H9 (cell line): ENCODE measurements around the gene DPH1. TPM values are rescaled to one million over a fixed set of nuclear protein-coding genes. Genes with fewer than 3 reads are reported as not detected.

Experiments
- DNase-seq: peaks from one replicate; pipeline ENCODE4 v3.0.0-alpha.2; 2017
- H2AFZ ChIP-seq: one replicate; pipeline ENCODE4 v1.6.1; 2013; ENCODE audit warnings: mild to moderate bottlenecking, low read length, control low read depth, moderate library complexity
- H2AK5ac ChIP-seq: 2 replicates; pipeline ENCODE4 v1.6.1; 2013; ENCODE audit warnings: low read length, control low read depth, mixed read lengths; ENCODE audit not compliant: insufficient read length
- H2BK120ac ChIP-seq: one replicate; pipeline ENCODE4 v1.6.1; 2013; ENCODE audit warnings: low read depth, mild to moderate bottlenecking, low read length, control low read depth, inconsistent platforms; ENCODE audit not compliant: poor library complexity, severe bottlenecking
- H2BK12ac ChIP-seq: 2 replicates; pipeline ENCODE4 v1.6.1; 2013; ENCODE audit warnings: low read length, control low read depth, mixed read lengths, low read depth; ENCODE audit not compliant: insufficient read length
- H2BK15ac ChIP-seq: 2 replicates; pipeline ENCODE4 v1.6.1; 2013; ENCODE audit warnings: low read depth, low read length, control low read depth
- H2BK20ac ChIP-seq: one replicate; pipeline ENCODE4 v1.6.1; 2013; ENCODE audit warnings: low read depth, mild to moderate bottlenecking, low read length, control low read depth, inconsistent platforms; ENCODE audit not compliant: poor library complexity, severe bottlenecking
- H2BK5ac ChIP-seq: 2 replicates; pipeline ENCODE4 v1.6.1; 2013; ENCODE audit warnings: low read length, control low read depth, mixed read lengths; ENCODE audit not compliant: insufficient read length
- H3K14ac ChIP-seq: 2 replicates; pipeline ENCODE4 v1.6.1; 2013; ENCODE audit warnings: low read length, control low read depth; ENCODE audit not compliant: insufficient read depth
- H3K18ac ChIP-seq: 2 replicates; pipeline ENCODE4 v1.6.1; 2013; ENCODE audit warnings: low read depth, mild to moderate bottlenecking, mixed read lengths, low read length, control low read depth; ENCODE audit not compliant: insufficient read length
- H3K23ac ChIP-seq: 2 replicates; pipeline ENCODE4 v1.6.1; 2013; ENCODE audit warnings: low read length, control low read depth, mixed read lengths, low read depth; ENCODE audit not compliant: insufficient read length
- H3K23me2 ChIP-seq: 2 replicates; pipeline ENCODE4 v1.6.1; 2013; ENCODE audit warnings: low read depth, mild to moderate bottlenecking, mixed read lengths, low read length, control low read depth; ENCODE audit not compliant: insufficient read length, poor library complexity, severe bottlenecking
- H3K27ac ChIP-seq: 2 replicates; pipeline ENCODE4 v1.5.1; 2013; ENCODE audit warnings: low read length, control low read depth, mixed read lengths, low read depth; ENCODE audit not compliant: insufficient read length
- H3K27me3 ChIP-seq: 2 replicates; pipeline ENCODE4 v1.6.1; 2013; ENCODE audit warnings: low read length, control low read depth, inconsistent platforms; ENCODE audit not compliant: insufficient read depth
- H3K4ac ChIP-seq: 2 replicates; pipeline ENCODE4 v1.6.1; 2013; ENCODE audit warnings: low read depth, mild to moderate bottlenecking, control low read depth, inconsistent platforms, low read length, moderate library complexity
- H3K4me1 ChIP-seq: 2 replicates; pipeline ENCODE4 v1.6.1; 2013; ENCODE audit warnings: low read length, control low read depth, inconsistent platforms; ENCODE audit not compliant: insufficient read depth
- H3K4me2 ChIP-seq: 2 replicates; pipeline ENCODE4 v1.6.1; 2013; ENCODE audit warnings: low read length, control low read depth, mixed read lengths; ENCODE audit not compliant: insufficient read length, insufficient read depth
- H3K56ac ChIP-seq: 2 replicates; pipeline ENCODE4 v1.6.1; 2013; ENCODE audit warnings: low read depth, mild to moderate bottlenecking, mixed read lengths, low read length, control low read depth; ENCODE audit not compliant: insufficient read length
- H3K79me1 ChIP-seq: 2 replicates; pipeline ENCODE4 v1.6.1; 2013; ENCODE audit warnings: low read depth, mild to moderate bottlenecking, moderate library complexity, low read length, control low read depth, inconsistent platforms; ENCODE audit not compliant: insufficient read depth, poor library complexity, severe bottlenecking
- H3K79me2 ChIP-seq: 2 replicates; pipeline ENCODE4 v1.6.1; 2013; ENCODE audit warnings: low read length, control low read depth, inconsistent platforms; ENCODE audit not compliant: insufficient read depth
- H3K9ac ChIP-seq: 2 replicates; pipeline ENCODE4 v1.6.1; 2013; ENCODE audit warnings: low read length, control low read depth, mixed read lengths; ENCODE audit not compliant: insufficient read length; ENCODE audit errors: extremely low read depth
- H3K9me3 ChIP-seq: one replicate; pipeline ENCODE4 v1.6.1; 2013; ENCODE audit warnings: low read depth, low read length, inconsistent platforms; ENCODE audit not compliant: control insufficient read depth
- H3T11ph ChIP-seq: one replicate; pipeline ENCODE4 v1.6.1; 2013; ENCODE audit warnings: mild to moderate bottlenecking, low read length, control low read depth, inconsistent platforms
- H4K20me1 ChIP-seq: one replicate; pipeline ENCODE4 v1.6.1; 2013; ENCODE audit not compliant: control insufficient read depth, insufficient read length, insufficient read depth
- H4K5ac ChIP-seq: 2 replicates; pipeline ENCODE4 v1.6.1; 2013; ENCODE audit warnings: low read depth, mild to moderate bottlenecking, mixed read lengths, low read length, control low read depth; ENCODE audit not compliant: insufficient read length
- H4K8ac ChIP-seq: replicated peaks from 2 replicates; pipeline ENCODE4 v1.6.1; 2013; ENCODE audit warnings: low read length, control low read depth, mixed read lengths, low read depth; ENCODE audit not compliant: insufficient read length
- H4K91ac ChIP-seq: 2 replicates; pipeline ENCODE4 v1.6.1; 2013; ENCODE audit warnings: low read depth, mild to moderate bottlenecking, moderate library complexity, mixed read lengths, low read length, control low read depth; ENCODE audit not compliant: insufficient read length
- H3K27ac Mint-ChIP-seq, 3 experiments: 2 replicates in 2 of 3; 3 replicates in 1 of 3; pipeline ENCODE4 v1.8.0; 2020 to 2021; ENCODE audit warnings: mixed read lengths in 3 of 3, mild to moderate bottlenecking in 1 of 3, moderate library complexity in 1 of 3
- H3K27me3 Mint-ChIP-seq: 2 replicates; pipeline ENCODE4 v1.8.0; 2021; ENCODE audit warnings: low read depth, mild to moderate bottlenecking, moderate library complexity, mixed read lengths
- H3K36me3 Mint-ChIP-seq, 3 experiments: 2 replicates in 2 of 3; 3 replicates in 1 of 3; pipeline ENCODE4 v1.8.0; 2020 to 2021; ENCODE audit warnings: low read depth in 3 of 3, mixed read lengths in 3 of 3; ENCODE audit not compliant: insufficient read depth in 1 of 3
- H3K4me1 Mint-ChIP-seq, 2 experiments: 2 replicates each; pipeline ENCODE4 v1.8.0; 2020; ENCODE audit warnings: mixed read lengths in 2 of 2
- H3K4me3 Mint-ChIP-seq, 2 experiments: 2 replicates in 1 of 2; 3 replicates in 1 of 2; pipeline ENCODE4 v1.8.0; 2020 to 2021; ENCODE audit warnings: mild to moderate bottlenecking in 2 of 2, mixed read lengths in 2 of 2, moderate library complexity in 1 of 2
- H3K9me3 Mint-ChIP-seq, 2 experiments: 2 replicates in 1 of 2; 3 replicates in 1 of 2; pipeline ENCODE4 v1.8.0; 2020; ENCODE audit warnings: mild to moderate bottlenecking in 2 of 2, mixed read lengths in 2 of 2, moderate library complexity in 1 of 2
- WGBS: extraction: QIAGEN DNeasy Blood & Tissue Kit; methylation state at CpG from one replicate; pipeline ENCODE4 v1.1.7; 2013; ENCODE audit warnings: missing lambda C conversion rate, low lambda C conversion rate, mixed read lengths; ENCODE audit not compliant: insufficient read length; ENCODE audit errors: extremely low coverage; 5-methylcytosine and 5-hydroxymethylcytosine counted together
- total RNA-seq: library from RNA; stranded (reverse); gene quantifications from 2 replicates; pipeline ENCODE4 v1.2.1, GENCODE V29; 2021
- TF ChIP-seq, protein P1 (sequence below): fragments of 200-600 bp; sonication (generic); conservative IDR thresholded peaks from 3 replicates; pipeline ENCODE4 v1.8.0; 2021; ENCODE audit warnings: antibody characterized with exemption, mild to moderate bottlenecking

DPH1 gene
- total RNA-seq, 1 experiment from 2014 or later = 27.5 TPM

- Histone ChIP-seq H2BK12ac (no peak overlapping the region), H2AK5ac (no peak overlapping the region), H2BK20ac (no peak overlapping the region), H2BK120ac (no peak overlapping the region), H4K91ac (no peak overlapping the region), H3K9me3 (no peaks in the 10 kb centered on the region), H2BK15ac (no peak overlapping the region), H3K27me3 (no peaks in the 10 kb centered on the region), H3K79me1 (no peaks in the 10 kb centered on the region), H4K8ac (no peak overlapping the region), H4K5ac (no peak overlapping the region), H3K56ac (no peak overlapping the region), H3K9ac (no peak overlapping the region), H2BK5ac (no peak overlapping the region), H3K14ac (no peak overlapping the region), H3K4me2 (no peak overlapping the region), H4K20me1 (peaks cover 2% of the 10 kb centered on the region), H3K23ac (no peak overlapping the region), H3K4me1 (peaks cover 3% of the 10 kb centered on the region; the same call in 1 of the 2 replicates), H3K18ac (no peak overlapping the region), H3K4ac (no peak overlapping the region), H2AFZ (no peak overlapping the region), H3K27ac (no peak overlapping the region), H3K79me2 (no peaks in the 10 kb centered on the region), H3T11ph (no peak overlapping the region), H3K23me2 (no peaks in the 10 kb centered on the region)
- no peak for DNase-seq
- no CpG with 5 or more reads among the region's 6 CpGs for WGBS
- H3K36me3 Mint-ChIP-seq = peaks cover 3 to 47% (median 22%) of the 10 kb centered on the region in 3 experiments
- H3K27me3 Mint-ChIP-seq = no peaks in the 10 kb centered on the region
- TF ChIP-seq, protein P1, sequence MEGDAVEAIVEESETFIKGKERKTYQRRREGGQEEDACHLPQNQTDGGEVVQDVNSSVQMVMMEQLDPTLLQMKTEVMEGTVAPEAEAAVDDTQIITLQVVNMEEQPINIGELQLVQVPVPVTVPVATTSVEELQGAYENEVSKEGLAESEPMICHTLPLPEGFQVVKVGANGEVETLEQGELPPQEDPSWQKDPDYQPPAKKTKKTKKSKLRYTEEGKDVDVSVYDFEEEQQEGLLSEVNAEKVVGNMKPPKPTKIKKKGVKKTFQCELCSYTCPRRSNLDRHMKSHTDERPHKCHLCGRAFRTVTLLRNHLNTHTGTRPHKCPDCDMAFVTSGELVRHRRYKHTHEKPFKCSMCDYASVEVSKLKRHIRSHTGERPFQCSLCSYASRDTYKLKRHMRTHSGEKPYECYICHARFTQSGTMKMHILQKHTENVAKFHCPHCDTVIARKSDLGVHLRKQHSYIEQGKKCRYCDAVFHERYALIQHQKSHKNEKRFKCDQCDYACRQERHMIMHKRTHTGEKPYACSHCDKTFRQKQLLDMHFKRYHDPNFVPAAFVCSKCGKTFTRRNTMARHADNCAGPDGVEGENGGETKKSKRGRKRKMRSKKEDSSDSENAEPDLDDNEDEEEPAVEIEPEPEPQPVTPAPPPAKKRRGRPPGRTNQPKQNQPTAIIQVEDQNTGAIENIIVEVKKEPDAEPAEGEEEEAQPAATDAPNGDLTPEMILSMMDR = no peak
- no peak overlapping the region for H3K27ac Mint-ChIP-seq
- H3K4me1 Mint-ChIP-seq = peaks cover 38 to 42% of the 10 kb centered on the region in 2 experiments
- no peaks in the 10 kb centered on the region for H3K9me3 Mint-ChIP-seq
- H3K4me3 Mint-ChIP-seq = no peak overlapping the region
Measured at GRCh38 chr17:2068031-2068518, 38.1 kb downstream of the DPH1 start.
